ENCODE measurements around the gene TACO1. TPM values are rescaled to one million over a fixed set of nuclear protein-coding genes. Genes with fewer than 3 reads are reported as not detected.
A peak's percentile ranks its signal among the peaks of the same experiment; 100 is the strongest.

The TACO1 gene
- total RNA-seq, 4 donors from 2014 or later: 4.1 to 13.0 (median 8.4) TPM

GRCh38 chr17:63579633-63580032 is 21.1 kb upstream of the TACO1 start:
- H3K36me3 ChIP-seq: no peaks in the 10 kb centered on the region
- no peak for DNase-seq
- TF ChIP-seq POLR2A (IDR thresholded peaks at IDR 0.05): no peak
- no peak for TF ChIP-seq CTCF (IDR thresholded peaks at IDR 0.05)
- no peak overlapping the region for H3K4me3 ChIP-seq
- H3K9me3 ChIP-seq: no peaks in the 10 kb centered on the region
- H3K27me3 ChIP-seq: no peaks in the 10 kb centered on the region
- H3K27ac ChIP-seq: peak overlapping the region in 1 of 2 donors; percentile 8
- intact Hi-C loops (cut with DNase I; ENCODE audit: low total_unique reads): no loop called here
- no peaks in the 10 kb centered on the region for H3K4me1 ChIP-seq

- TF ChIP-seq CTCF (IDR thresholded peaks at IDR 0.05) (no peak), POLR2A (IDR thresholded peaks at IDR 0.05) (no peak)
- no peak overlapping the region for H3K4me3 ChIP-seq
- intact Hi-C loops (cut with DNase I; ENCODE audit: low total_unique reads): no loop called here
- no peak overlapping the region for H3K27ac ChIP-seq
- H3K9me3 ChIP-seq: no peaks in the 10 kb centered on the region
- no peaks in the 10 kb centered on the region for H3K4me1 ChIP-seq
- no peaks in the 10 kb centered on the region for H3K36me3 ChIP-seq
- DNase-seq: no peak
- no peaks in the 10 kb centered on the region for H3K27me3 ChIP-seq
These were observed 12.9 kb upstream of the TACO1 start for GRCh38 chr17:63587770-63588169.

GRCh38 chr17:63588797-63589196 is 11.9 kb upstream of the TACO1 start:
- intact Hi-C loops (cut with DNase I; ENCODE audit: low total_unique reads): no loop called here
- TF ChIP-seq CTCF (IDR thresholded peaks at IDR 0.05): no peak
- no peak for TF ChIP-seq POLR2A (IDR thresholded peaks at IDR 0.05)
- DNase-seq: no peak
- no peaks in the 10 kb centered on the region for H3K36me3 ChIP-seq
- H3K9me3 ChIP-seq: no peaks in the 10 kb centered on the region
- no peak overlapping the region for H3K4me3 ChIP-seq
- no peaks in the 10 kb centered on the region for H3K27me3 ChIP-seq
- H3K4me1 ChIP-seq: no peaks in the 10 kb centered on the region
- H3K27ac ChIP-seq: no peak overlapping the region

GRCh38 chr17:63589646-63590045 is 11.0 kb upstream of the TACO1 start:
- H3K9me3 ChIP-seq: no peaks in the 10 kb centered on the region
- no peak for TF ChIP-seq CTCF (IDR thresholded peaks at IDR 0.05)
- TF ChIP-seq POLR2A (IDR thresholded peaks at IDR 0.05): no peak
- intact Hi-C loops (cut with DNase I; ENCODE audit: low total_unique reads): no loop called here
- no peaks in the 10 kb centered on the region for H3K27me3 ChIP-seq
- H3K4me3 ChIP-seq: no peak overlapping the region
- no peaks in the 10 kb centered on the region for H3K4me1 ChIP-seq
- no peak overlapping the region for H3K27ac ChIP-seq
- no peak for DNase-seq
- no peaks in the 10 kb centered on the region for H3K36me3 ChIP-seq

GRCh38 chr17:63592797-63593196 is 7.9 kb upstream of the TACO1 start:
- H3K36me3 ChIP-seq: no peaks in the 10 kb centered on the region
- H3K27ac ChIP-seq: no peak overlapping the region
- no peaks in the 10 kb centered on the region for H3K4me1 ChIP-seq
- no peak for DNase-seq
- TF ChIP-seq POLR2A (IDR thresholded peaks at IDR 0.05): no peak
- TF ChIP-seq CTCF (IDR thresholded peaks at IDR 0.05): no peak
- intact Hi-C loops (cut with DNase I; ENCODE audit: low total_unique reads): no loop called here
- H3K27me3 ChIP-seq: no peaks in the 10 kb centered on the region
- no peaks in the 10 kb centered on the region for H3K9me3 ChIP-seq
- no peak overlapping the region for H3K4me3 ChIP-seq

Data from uterus (tissue), 4 donors.